DND-41 (cell line): ENCODE measurements around the gene OR4K2.
"Not testable (repeated sequence)": the region's sequence is repeated elsewhere in the genome, so short reads cannot be mapped to it uniquely, and the experiment has no call there.

ENCODE experiments used
- ATAC-seq: fragments of 200-7000 bp; cut with Tn5 transposase; 3 replicates; pipeline ENCODE4 v1.9.1; 2021; ENCODE audit warnings: low read depth; ENCODE audit not compliant: insufficient read depth
- DNase-seq: peaks from one replicate; pipeline ENCODE4 v3.0.0-alpha.2; 2020
- H2AFZ ChIP-seq: 2 replicates; pipeline ENCODE4 v1.6.0; 2012; ENCODE audit warnings: low read depth, low read length
- H3K27ac ChIP-seq: 2 replicates; pipeline ENCODE4 v1.5.1; 2012; ENCODE audit warnings: low read length, inconsistent platforms
- H3K27me3 ChIP-seq: fragments of 200-600 bp; sonication (generic); 2 replicates; pipeline ENCODE4 v1.6.0; 2012; ENCODE audit warnings: low read length, mild to moderate bottlenecking, inconsistent platforms; ENCODE audit not compliant: insufficient read depth, poor library complexity
- H3K36me3 ChIP-seq: 2 replicates; pipeline ENCODE4 v1.5.1; 2012; ENCODE audit warnings: low read length, inconsistent platforms; ENCODE audit not compliant: insufficient read depth
- H3K4me1 ChIP-seq: 2 replicates; pipeline ENCODE4 v1.5.1; 2012; ENCODE audit warnings: mild to moderate bottlenecking, low read length; ENCODE audit not compliant: insufficient read depth
- H3K4me2 ChIP-seq: 2 replicates; pipeline ENCODE4 v1.6.0; 2012; ENCODE audit warnings: mild to moderate bottlenecking, moderate library complexity, low read length, inconsistent platforms; ENCODE audit not compliant: insufficient read depth
- H3K4me3 ChIP-seq, 2 experiments: fragments of 200-600 bp in 1 of 2; shearing (Covaris generic) in 1 of 2; 2 replicates each; pipeline ENCODE4 v1.5.1; 2012 to 2016; ENCODE audit warnings: inconsistent platforms in 2 of 2, low read length in 2 of 2, mild to moderate bottlenecking in 2 of 2, low read depth in 1 of 2, moderate library complexity in 1 of 2
- H3K79me2 ChIP-seq: 2 replicates; pipeline ENCODE4 v1.6.0; 2012; ENCODE audit warnings: low read length, inconsistent platforms; ENCODE audit not compliant: insufficient read depth
- H3K9ac ChIP-seq: 2 replicates; pipeline ENCODE4 v1.6.0; 2012; ENCODE audit warnings: low read depth, mild to moderate bottlenecking, inconsistent platforms, low read length, moderate library complexity
- H3K9me3 ChIP-seq: 2 replicates; pipeline ENCODE4 v1.5.1; 2012; ENCODE audit warnings: low read length, moderate library complexity, mild to moderate bottlenecking, inconsistent platforms; ENCODE audit not compliant: insufficient read depth, severe bottlenecking
- H4K20me1 ChIP-seq: 2 replicates; pipeline ENCODE4 v1.6.0; 2012; ENCODE audit warnings: low read length; ENCODE audit not compliant: insufficient read depth
- EZH2 ChIP-seq: IDR thresholded peaks from 3 replicates; pipeline ENCODE4 v1.6.1; 2012; ENCODE audit warnings: borderline replicate concordance, low read depth, mild to moderate bottlenecking, moderate library complexity, low read length, inconsistent platforms; ENCODE audit not compliant: severe bottlenecking
- TF ChIP-seq, protein P1 (sequence below): IDR thresholded peaks from 2 replicates; pipeline ENCODE4 v1.5.1; 2012; ENCODE audit warnings: borderline replicate concordance, low read length, moderate library complexity, mild to moderate bottlenecking; ENCODE audit not compliant: poor library complexity, severe bottlenecking; ENCODE audit errors: extremely low read depth

OR4K2 gene, protein sequence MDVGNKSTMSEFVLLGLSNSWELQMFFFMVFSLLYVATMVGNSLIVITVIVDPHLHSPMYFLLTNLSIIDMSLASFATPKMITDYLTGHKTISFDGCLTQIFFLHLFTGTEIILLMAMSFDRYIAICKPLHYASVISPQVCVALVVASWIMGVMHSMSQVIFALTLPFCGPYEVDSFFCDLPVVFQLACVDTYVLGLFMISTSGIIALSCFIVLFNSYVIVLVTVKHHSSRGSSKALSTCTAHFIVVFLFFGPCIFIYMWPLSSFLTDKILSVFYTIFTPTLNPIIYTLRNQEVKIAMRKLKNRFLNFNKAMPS

DNA sequence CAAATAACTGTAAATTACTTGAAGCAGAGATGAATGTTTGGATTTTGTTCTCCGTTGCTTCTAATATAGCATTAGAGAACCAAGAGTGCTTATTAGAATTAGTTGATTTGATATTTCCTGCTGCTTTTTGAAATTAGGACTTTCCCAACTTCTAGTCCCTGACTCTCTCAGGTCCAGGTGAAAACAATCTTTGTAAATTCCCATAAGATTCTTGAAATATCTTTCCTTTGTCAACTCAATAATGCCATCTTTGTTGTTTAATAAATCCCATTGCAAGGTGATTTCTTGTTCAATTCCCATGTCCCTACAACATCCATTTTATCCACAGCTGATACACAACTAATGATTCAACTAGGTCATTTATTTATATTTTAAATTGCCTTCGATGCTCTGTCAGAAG, at the start of gene OR4K2:
Gene OR4K2 (plus strand): TSS at position 301 of the 400 bp plus-strand sequence. CDS start 1,126 bp downstream, outside the sequence.
- Histone ChIP-seq H3K4me2 (no peak within 1 kb of the TSS), H3K36me3 (no peaks in the 10 kb centered on the region), H3K27ac (no peak within 1 kb of the TSS), H4K20me1 (no peaks in the 10 kb centered on the region), H3K9me3 (no peaks in the 10 kb centered on the region), H3K79me2 (no peaks in the 10 kb centered on the region), H2AFZ (no peak within 1 kb of the TSS), H3K9ac (no peak within 1 kb of the TSS), H3K4me1 (no peaks in the 10 kb centered on the region), H3K4me3 (no peak within 1 kb of the TSS), H3K27me3 (no peaks in the 10 kb centered on the region)
- TF ChIP-seq EZH2, result no peak
- TF ChIP-seq, protein P1, sequence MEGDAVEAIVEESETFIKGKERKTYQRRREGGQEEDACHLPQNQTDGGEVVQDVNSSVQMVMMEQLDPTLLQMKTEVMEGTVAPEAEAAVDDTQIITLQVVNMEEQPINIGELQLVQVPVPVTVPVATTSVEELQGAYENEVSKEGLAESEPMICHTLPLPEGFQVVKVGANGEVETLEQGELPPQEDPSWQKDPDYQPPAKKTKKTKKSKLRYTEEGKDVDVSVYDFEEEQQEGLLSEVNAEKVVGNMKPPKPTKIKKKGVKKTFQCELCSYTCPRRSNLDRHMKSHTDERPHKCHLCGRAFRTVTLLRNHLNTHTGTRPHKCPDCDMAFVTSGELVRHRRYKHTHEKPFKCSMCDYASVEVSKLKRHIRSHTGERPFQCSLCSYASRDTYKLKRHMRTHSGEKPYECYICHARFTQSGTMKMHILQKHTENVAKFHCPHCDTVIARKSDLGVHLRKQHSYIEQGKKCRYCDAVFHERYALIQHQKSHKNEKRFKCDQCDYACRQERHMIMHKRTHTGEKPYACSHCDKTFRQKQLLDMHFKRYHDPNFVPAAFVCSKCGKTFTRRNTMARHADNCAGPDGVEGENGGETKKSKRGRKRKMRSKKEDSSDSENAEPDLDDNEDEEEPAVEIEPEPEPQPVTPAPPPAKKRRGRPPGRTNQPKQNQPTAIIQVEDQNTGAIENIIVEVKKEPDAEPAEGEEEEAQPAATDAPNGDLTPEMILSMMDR, result no peak
- DNase-seq, result no peak
- ATAC-seq, result no peak

DNA sequence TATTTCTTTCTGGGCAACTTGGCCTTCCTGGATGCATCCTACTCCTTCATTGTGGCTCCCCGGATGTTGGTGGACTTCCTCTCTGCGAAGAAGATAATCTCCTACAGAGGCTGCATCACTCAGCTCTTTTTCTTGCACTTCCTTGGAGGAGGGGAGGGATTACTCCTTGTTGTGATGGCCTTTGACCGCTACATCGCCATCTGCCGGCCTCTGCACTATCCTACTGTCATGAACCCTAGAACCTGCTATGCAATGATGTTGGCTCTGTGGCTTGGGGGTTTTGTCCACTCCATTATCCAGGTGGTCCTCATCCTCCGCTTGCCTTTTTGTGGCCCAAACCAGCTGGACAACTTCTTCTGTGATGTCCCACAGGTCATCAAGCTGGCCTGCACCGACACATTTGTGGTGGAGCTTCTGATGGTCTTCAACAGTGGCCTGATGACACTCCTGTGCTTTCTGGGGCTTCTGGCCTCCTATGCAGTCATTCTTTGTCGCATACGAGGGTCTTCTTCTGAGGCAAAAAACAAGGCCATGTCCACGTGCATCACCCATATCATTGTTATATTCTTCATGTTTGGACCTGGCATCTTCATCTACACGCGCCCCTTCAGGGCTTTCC, 47.2 kb upstream of the OR4K2 start:
- H3K9me3 ChIP-seq, H3K27me3 ChIP-seq, H3K4me3 ChIP-seq, H3K4me2 ChIP-seq, H3K79me2 ChIP-seq, DNase-seq, ATAC-seq, H2AFZ ChIP-seq, H4K20me1 ChIP-seq, H3K36me3 ChIP-seq, H3K4me1 ChIP-seq, H3K9ac ChIP-seq, H3K27ac ChIP-seq: not testable (repeated sequence)

DNA sequence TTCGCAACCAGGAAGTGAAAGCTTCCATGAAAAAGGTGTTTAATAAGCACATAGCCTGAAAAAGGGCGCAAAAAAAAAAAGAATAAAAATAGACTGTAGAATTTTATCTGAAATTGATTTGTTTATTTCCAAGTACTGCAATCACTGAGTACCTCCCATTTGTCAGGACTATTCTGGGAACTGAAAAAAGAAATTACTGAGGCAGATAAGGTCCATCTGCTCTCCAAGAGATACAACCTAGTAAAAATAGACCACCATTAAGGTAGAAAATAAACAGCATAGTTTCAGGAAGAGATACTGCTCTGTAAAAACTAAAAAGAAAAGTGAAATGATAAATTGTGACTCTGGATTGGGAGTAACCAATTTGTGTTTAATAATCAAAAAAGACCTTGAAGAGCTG, 46.6 kb upstream of the OR4K2 start:
- no peak overlapping the region for H3K9ac ChIP-seq
- H3K4me2 ChIP-seq, result no peak overlapping the region
- ATAC-seq (no peak), DNase-seq (no peak)
- no peaks in the 10 kb centered on the region for H3K36me3 ChIP-seq
- H4K20me1 ChIP-seq, result no peaks in the 10 kb centered on the region
- no peaks in the 10 kb centered on the region for H3K79me2 ChIP-seq
- TF ChIP-seq, protein P1, result no peak
- no peak for TF ChIP-seq EZH2
- no peaks in the 10 kb centered on the region for H3K9me3 ChIP-seq
- H3K27me3 ChIP-seq, result no peaks in the 10 kb centered on the region
- H3K27ac ChIP-seq, result no peak overlapping the region
- H3K4me3 ChIP-seq, result no peak overlapping the region
- no peaks in the 10 kb centered on the region for H3K4me1 ChIP-seq
- H2AFZ ChIP-seq, result no peak overlapping the region

DNA sequence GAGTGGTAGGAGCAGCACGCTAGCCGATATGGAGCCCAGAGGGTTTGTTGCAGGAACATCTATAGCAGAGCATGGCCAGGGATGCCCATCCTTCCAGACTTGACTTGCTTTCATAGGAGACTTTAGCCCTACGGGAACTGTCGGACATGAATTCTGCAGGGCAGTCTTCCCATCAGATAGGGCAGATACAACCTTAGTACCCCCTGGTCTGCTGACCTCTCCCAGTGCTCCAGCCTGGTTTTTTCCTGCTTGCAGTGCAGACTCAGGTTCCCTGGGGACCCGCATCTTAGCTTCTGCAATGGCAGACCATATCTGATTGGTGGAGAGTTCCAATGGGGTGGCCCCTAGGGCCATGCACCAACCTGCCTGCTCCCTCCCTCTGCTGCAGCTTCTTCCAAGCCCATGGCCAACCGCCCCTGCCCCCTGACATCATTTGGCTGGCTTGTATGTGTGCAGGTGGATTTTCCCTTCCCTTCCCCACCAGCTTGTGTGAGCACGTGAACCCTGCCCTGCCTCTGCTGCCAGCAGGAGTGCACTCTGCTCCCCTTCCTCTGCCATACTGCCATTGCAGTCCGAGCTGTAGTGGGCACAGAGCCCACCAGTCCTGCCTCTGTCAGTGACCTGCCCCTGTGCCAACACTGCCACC, 40.6 kb upstream of the OR4K2 start:
- H3K27me3 ChIP-seq, H3K79me2 ChIP-seq, H4K20me1 ChIP-seq, H2AFZ ChIP-seq, H3K4me2 ChIP-seq, H3K4me3 ChIP-seq, H3K27ac ChIP-seq, H3K4me1 ChIP-seq, H3K36me3 ChIP-seq, ATAC-seq, H3K9ac ChIP-seq, H3K9me3 ChIP-seq, DNase-seq: not testable (repeated sequence)
